Measurements from ENCODE around the gene ACOXL.

- TF ChIP-seq POLR2A (IDR thresholded peaks at IDR 0.05; ENCODE audit: low read depth, low read length) (no peak), POLR2AphosphoS5 (IDR thresholded peaks at IDR 0.05; ENCODE audit: low read depth, low read length) (no peak)
Observed at GRCh38 chr2:111135910-111136297, 403.5 kb downstream of the ACOXL start.
